D341Med (cell line): Measurements from ENCODE around the gene SALL4.

Experiments used
- DNase-seq: peaks from one replicate; pipeline ENCODE4 v3.0.0; 2012; ENCODE audit warnings: low spot score

SALL4 gene

GRCh38 chr20:51735728-51736600 lies 66.4 kb downstream of the SALL4 start:
- no peak for DNase-seq

GRCh38 chr20:51734876-51735720 lies 67.2 kb downstream of the SALL4 start:
- DNase-seq: no peak

- no peak for DNase-seq
Measured at GRCh38 chr20:51733070-51733469, 69.3 kb downstream of the SALL4 start.
